HG03457 (cell line): ENCODE results near the gene GLDC.
"Not testable (repeated sequence)": the region's sequence is repeated elsewhere in the genome, so short reads cannot be mapped to it uniquely, and the experiment has no call there.

Experiments used
- ATAC-seq: cut with Tn5 transposase; IDR thresholded peaks from one replicate; pipeline ENCODE4 v1.9.1; 2021; ENCODE audit warnings: moderate number of reproducible peaks; ENCODE audit not compliant: unreplicated experiment

GLDC gene

GRCh38 chr9:6645355-6646292 is at the start of gene GLDC:
TSS of gene GLDC (minus strand) at chr9:6645729. CDS start at chr9:6645499, 230 bp downstream.
- peak; percentile 82 for ATAC-seq

DNA sequence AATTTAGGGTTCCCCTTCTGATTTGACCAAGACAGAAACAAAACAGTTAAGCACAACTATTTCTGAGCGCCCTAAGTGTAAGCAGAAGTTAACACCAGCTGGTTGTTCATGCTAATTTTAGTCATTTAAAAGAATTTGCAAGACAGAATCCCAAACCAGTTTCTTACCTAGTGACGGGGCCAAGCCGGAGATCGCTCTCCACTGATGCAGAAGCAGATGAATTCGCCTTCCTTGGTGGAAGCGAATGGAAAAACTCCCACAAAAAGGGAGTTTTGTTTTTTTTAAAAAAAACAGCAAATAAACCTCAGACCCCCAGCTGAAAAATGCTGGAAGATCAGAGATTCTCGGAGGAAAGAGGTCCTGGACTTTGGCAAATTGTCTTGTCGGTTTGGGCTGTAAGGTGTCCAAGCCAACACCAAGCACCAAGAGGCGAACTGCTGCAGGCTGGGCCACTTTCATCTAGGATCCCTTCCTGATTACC is 47.4 kb upstream of the GLDC start:
- ATAC-seq = no peak

DNA sequence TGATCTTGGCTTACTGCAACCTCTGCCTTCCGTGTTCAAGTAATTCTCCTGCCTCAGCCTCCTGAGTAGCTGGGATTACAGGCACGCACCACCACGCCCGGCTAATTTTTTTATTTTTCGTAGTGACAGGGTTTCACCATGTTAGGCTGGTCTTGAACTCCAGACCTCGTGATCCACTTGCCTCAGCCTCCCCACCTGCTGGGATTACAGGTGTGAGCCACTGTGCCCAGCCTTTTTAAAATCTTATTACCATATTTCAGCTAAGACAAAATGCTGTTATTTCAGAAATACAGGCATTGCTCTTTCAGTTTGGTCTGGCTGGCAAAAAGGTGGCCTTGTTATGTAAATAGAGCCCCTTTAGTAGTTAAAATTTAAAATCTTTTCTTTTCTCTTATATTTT is 46.9 kb upstream of the GLDC start:
- ATAC-seq = no peak

DNA sequence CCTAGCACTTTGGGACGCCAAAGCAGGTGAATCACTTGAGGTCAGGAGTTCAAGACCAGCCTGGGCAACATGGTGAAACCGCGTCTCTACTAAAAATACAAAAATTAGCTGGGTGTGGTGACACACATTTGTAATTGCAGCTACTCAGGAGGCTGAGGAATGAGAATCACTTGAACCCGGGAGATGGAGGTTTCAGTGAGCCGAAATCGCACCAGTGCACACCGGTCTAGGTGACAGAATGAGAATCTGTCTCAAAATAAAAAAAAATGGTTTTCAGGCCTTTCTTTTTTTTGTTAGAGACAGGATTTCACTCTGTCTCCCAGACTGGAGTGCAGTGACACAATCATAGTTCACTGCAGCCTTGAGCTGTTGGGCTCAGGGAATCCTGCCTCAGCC is 45.1 kb upstream of the GLDC start:
- not testable (repeated sequence) for ATAC-seq

GRCh38 chr9:6689893-6690674 is 44.6 kb upstream of the GLDC start:
- no peak for ATAC-seq

DNA sequence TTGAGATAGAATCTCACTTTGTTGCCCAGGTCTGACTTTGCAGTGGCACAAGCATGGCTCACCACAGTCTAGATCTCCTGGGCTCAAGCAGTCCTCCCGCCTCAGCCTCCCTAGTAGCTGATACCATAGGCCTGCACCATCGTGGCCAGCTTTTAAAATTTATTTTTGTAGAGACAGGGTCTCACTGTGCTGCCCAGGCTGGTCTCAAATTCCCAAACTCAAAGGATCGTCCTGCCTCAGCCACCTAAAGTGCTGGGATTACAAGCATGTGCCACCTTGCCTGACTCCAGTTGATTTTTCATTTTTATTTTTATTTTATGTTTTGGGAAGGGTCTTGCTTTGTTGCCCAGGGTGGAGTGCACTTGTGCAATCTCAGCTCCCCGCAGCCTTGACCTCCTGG is 41.7 kb upstream of the GLDC start:
- ATAC-seq = no peak

DNA sequence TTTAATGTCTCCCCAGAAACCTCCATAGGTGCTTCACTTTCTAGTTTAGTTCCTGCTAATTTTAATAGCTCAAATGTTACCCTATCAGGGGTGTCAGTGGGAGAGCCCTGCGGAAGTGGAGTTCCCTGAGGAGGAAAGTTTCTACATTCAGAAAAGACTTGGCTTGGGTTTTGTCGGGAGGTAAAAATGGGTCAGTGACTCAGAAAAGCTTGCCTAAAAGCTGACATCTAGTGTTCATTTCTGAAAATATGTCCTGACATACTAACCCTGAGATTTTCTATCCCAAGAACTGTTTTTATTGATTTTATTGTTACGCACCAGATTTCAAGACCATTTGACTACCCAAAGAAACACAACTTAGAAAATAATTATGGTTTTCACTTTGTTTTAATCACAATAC is 40.9 kb upstream of the GLDC start:
- no peak for ATAC-seq

GRCh38 chr9:6681957-6682501 is 36.5 kb upstream of the GLDC start:
- no peak for ATAC-seq

GRCh38 chr9:6681147-6681956 is 35.8 kb upstream of the GLDC start:
- peak; percentile 69 for ATAC-seq

- peak; percentile 28 for ATAC-seq
Measured at GRCh38 chr9:6680797-6681146, 35.2 kb upstream of the GLDC start.

- no peak for ATAC-seq
Measured at GRCh38 chr9:6677803-6678202, 32.3 kb upstream of the GLDC start.

DNA sequence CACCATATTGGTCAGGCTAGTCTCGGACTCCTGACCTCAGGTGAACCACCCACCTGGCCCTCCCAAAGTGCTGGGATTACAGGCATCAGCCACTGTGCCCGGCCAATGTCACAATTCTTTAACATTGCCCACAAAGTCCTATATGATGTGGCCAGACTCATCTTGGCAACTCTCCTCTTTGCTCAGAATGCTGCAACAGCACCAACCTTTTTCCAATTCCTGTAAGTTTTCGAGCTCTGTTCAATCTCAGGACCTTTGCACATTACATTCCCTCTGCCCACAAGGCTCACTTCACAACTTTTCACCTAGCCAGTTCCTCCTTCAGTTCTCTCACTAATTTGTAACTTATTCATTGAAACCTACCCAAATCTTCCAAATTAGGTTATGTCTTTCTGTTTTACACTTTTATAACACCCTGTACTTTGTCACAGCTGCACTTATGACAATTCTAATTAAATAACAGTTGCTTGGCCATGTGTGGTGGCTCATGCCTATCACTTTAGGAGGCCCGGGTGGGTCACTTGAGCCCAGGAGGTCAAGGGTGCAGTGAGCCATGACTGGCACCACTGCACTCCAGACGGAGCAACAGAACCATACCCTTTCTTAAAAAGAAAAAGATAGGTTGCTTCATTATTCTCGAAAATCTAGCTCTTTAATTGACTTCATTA is 30.9 kb upstream of the GLDC start:
- no peak for ATAC-seq

DNA sequence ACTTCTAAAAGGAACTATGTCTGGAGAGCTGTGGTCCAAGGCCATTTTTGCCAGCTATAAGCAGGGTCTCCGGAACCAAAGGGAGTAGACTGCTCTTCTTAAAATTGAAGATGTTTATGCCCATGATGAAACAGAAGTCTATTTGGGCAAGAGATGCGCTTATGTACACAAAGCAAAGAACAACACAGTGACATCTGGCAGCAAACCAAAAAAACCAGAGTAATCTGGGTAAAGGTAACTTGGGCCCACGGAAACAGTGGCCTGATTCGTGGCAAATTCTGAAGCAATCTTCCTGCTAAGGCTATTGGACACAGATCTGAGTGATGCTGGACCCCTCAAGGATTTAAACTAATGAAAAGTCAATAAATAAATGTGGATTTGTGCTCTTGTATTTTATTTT is 29.7 kb upstream of the GLDC start:
- no peak for ATAC-seq

- ATAC-seq = peak; percentile 67
Measured at GRCh38 chr9:6673326-6674025, 27.9 kb upstream of the GLDC start.

GRCh38 chr9:6672118-6672517 is 26.6 kb upstream of the GLDC start:
- no peak for ATAC-seq

DNA sequence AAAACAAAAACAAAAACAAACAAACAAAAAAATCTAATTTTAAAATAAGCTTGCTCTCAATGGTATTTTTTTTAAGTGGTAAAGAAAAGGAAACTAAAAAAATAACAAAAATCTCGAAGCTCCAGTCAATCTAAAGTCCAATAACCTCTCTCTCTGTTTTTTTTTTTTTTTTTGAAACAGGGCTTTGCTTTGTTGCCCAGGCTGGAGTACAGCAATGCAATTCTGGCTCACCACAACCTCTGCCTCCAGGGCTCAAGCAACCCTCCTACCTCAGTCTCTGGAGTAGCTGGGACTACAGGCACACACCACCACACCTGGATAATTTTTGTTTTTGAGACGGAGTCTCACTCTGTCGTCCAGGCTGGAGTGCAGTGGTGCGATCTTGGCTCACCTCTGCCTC is 25.9 kb upstream of the GLDC start:
- no peak for ATAC-seq

DNA sequence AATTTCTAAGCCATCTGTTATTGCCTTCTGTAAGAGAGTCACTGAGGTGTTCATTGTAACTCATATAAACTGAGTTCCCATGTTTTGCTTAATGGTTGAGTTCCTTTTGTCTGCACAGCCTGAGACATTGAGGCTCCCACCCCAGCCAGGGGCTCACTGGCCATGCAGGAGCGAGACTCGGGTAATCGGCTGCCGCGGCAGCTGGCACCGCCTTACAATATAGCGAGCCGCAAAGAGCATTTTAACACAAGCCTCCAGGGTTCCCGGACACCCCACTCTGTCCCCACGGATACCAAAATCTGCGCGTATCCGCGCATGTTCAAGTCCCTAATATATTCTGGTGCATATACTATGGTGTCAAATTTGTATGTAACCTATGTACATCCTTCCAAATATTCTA is 24.4 kb upstream of the GLDC start:
- no peak for ATAC-seq

DNA sequence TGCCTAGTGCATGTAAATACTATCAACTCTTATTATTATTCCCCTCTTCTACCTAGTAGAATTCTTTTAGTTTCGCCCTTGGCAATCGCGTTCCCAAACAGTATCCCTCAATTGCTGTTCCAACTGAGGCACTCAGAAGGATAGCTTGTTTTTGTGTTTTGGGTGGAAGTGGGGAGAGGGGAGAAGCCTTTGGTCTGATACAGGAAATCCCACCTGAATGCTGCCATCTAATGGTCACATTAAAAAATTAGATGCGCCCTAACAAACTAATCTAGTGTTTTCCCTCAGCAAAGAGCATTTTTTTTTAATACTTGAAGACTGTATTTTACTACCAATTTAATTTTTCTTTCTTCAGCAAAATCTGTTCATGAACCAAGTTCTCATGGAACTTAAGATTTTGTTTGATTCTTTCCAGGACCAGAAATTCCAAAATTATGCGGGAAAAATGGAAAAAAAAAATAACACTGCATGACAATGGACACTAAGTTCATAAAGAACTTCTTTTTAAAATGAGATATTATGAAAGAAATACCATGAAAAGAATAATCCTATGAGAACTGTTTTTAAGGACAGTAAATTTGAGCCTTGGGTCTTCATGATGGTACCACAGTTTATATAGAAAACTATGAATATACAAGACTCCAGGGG is 22.2 kb upstream of the GLDC start:
- no peak for ATAC-seq

DNA sequence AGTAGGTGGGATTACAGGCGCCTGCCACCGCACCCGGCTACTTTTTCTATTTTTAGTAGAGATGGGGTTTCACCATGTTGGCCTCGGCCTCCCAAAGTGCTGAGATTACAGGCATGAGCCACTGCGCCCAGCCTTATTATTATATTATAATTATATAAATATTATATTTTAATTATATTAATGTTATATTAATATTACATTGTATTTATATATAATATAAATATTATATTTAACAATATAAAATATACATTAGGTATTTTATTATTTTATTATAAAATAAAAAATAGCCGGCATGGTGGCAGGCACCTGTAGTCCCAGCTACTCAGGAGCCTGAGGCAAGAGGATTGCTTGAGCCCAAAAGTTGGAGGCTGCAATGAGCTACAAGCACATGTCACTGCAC is 21.6 kb upstream of the GLDC start:
- no peak for ATAC-seq
